PC-9 (cell line): ENCODE measurements around the gene UQCRC1.

Source experiments
- CTCF ChIP-seq: fragments of 200-600 bp; sonication (generic); conservative IDR thresholded peaks from 2 replicates; pipeline ENCODE4 v1.6.1; 2017; ENCODE audit warnings: mixed run types, antibody characterized with exemption, mild to moderate bottlenecking, moderate library complexity
- EZH2 ChIP-seq: fragments of 200-600 bp; sonication (generic); IDR thresholded peaks from 2 replicates; pipeline ENCODE4 v1.8.0; 2017; ENCODE audit warnings: antibody characterized with exemption, low read depth

- TF ChIP-seq CTCF: no peak; the same call in 1 of the 2 replicates
- TF ChIP-seq EZH2: no peak
These were observed 52.4 kb downstream of the UQCRC1 start, which contains the start of gene PFKFB4 for GRCh38 chr3:48556796-48557626.
